Peyer's patch (tissue), 4 donors: ENCODE results near the gene SEPTIN5. TPM values are rescaled to one million over a fixed set of nuclear protein-coding genes. Genes with fewer than 3 reads are reported as not detected.
A peak's percentile ranks its signal among the peaks of the same experiment; 100 is the strongest.

Experiments
- DNase-seq, 3 donors: peaks; one replicate each; pipeline ENCODE4 v3.0.0-alpha.2; 2017 to 2019
- H3K27ac ChIP-seq, 4 donors: fragments of 200-600 bp; sonication (generic); one replicate each; pipeline ENCODE4 v1.5.1; 2016 to 2019
- H3K27me3 ChIP-seq, 2 donors: fragments of 200-600 bp; sonication (generic); one replicate each; pipeline ENCODE4 v1.5.1; 2019
- H3K36me3 ChIP-seq, 3 donors: fragments of 200-600 bp; sonication (generic); one replicate each; pipeline ENCODE4 v1.5.1; 2016 to 2019
- H3K4me1 ChIP-seq, 4 donors: fragments of 200-600 bp; sonication (generic); one replicate each; pipeline ENCODE4 v1.5.1; 2016 to 2019
- H3K4me3 ChIP-seq, 4 donors: fragments of 200-600 bp; sonication (generic); 1 replicate in 3 of 4; 2 replicates in 1 of 4; pipeline ENCODE4 v1.5.1; 2016 to 2019; ENCODE audit warnings: mild to moderate bottlenecking in 1 of 4
- H3K9me3 ChIP-seq, 4 donors: fragments of 200-600 bp; sonication (generic); one replicate each; pipeline ENCODE4 v1.5.1; 2016 to 2019; ENCODE audit warnings: mild to moderate bottlenecking in 1 of 4
- POLR2A ChIP-seq, 2 donors: fragments of 450-650 bp; IDR thresholded peaks; one replicate each; pipeline ENCODE4 v1.5.1; 2017; ENCODE audit warnings: antibody characterized with exemption in 2 of 2, mild to moderate bottlenecking in 2 of 2, moderate library complexity in 2 of 2
- total RNA-seq, 4 donors: library from RNA; depleted of rRNA; stranded (reverse); fragments of >200 nt; gene quantifications; one replicate each; pipeline ENCODE4 v1.1.0, GENCODE V29; 2016
- TF ChIP-seq, protein P1 (sequence below), 6 experiments: fragments of 450-650 bp in 4 of 6; fragments of 200-600 bp in 2 of 6; sonication (generic) in 1 of 6; IDR thresholded peaks; one replicate each; pipeline ENCODE4 v1.5.1; 2017 to 2019; ENCODE audit warnings: antibody characterized with exemption in 6 of 6, mild to moderate bottlenecking in 3 of 6, moderate library complexity in 1 of 6

SEPTIN5 gene
- 10 to 100 TPM in 1 of 4 donors, 1 to 10 TPM in 3; 2.8 to 20.6 (median 5.0) TPM for total RNA-seq

GRCh38 chr22:19714312-19715187, at the start of gene SEPTIN5:
TSS of gene SEPTIN5 (plus strand) at chr22:19714503. CDS start at chr22:19714589, 86 bp downstream.
- Histone ChIP-seq H3K4me3 (peak within 1 kb of the TSS; percentile 31 to 70 (median 58)), H3K4me1 (peaks cover 4 to 32% (median 9%) of the 10 kb centered on the region in 4 donors), H3K27me3 (peaks cover 0 to 21% of the 10 kb centered on the region in 2 donors), H3K36me3 (no peaks in the 10 kb centered on the region), H3K27ac (no peak within 1 kb of the TSS), H3K9me3 (no peaks in the 10 kb centered on the region)
- DNase-seq = no peak
- TF ChIP-seq, protein P1, sequence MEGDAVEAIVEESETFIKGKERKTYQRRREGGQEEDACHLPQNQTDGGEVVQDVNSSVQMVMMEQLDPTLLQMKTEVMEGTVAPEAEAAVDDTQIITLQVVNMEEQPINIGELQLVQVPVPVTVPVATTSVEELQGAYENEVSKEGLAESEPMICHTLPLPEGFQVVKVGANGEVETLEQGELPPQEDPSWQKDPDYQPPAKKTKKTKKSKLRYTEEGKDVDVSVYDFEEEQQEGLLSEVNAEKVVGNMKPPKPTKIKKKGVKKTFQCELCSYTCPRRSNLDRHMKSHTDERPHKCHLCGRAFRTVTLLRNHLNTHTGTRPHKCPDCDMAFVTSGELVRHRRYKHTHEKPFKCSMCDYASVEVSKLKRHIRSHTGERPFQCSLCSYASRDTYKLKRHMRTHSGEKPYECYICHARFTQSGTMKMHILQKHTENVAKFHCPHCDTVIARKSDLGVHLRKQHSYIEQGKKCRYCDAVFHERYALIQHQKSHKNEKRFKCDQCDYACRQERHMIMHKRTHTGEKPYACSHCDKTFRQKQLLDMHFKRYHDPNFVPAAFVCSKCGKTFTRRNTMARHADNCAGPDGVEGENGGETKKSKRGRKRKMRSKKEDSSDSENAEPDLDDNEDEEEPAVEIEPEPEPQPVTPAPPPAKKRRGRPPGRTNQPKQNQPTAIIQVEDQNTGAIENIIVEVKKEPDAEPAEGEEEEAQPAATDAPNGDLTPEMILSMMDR (IDR thresholded peaks at IDR 0.05) = no peak

- no peaks in the 10 kb centered on the region for H3K27me3 ChIP-seq
- DNase-seq = no peak
- no peak for TF ChIP-seq POLR2A (IDR thresholded peaks at IDR 0.05)
- TF ChIP-seq, protein P1 (IDR thresholded peaks at IDR 0.05) = no peak
Observed at GRCh38 chr22:19664951-19665783, 49.1 kb upstream of the SEPTIN5 start.

GRCh38 chr22:19665784-19666672, 48.3 kb upstream of the SEPTIN5 start:
- Histone ChIP-seq H3K27me3 (no peaks in the 10 kb centered on the region), H3K9me3 (no peaks in the 10 kb centered on the region), H3K4me3 (no peak overlapping the region), H3K36me3 (no peaks in the 10 kb centered on the region), H3K27ac (no peak overlapping the region), H3K4me1 (no peaks in the 10 kb centered on the region)
- no peak for TF ChIP-seq POLR2A (IDR thresholded peaks at IDR 0.05)
- TF ChIP-seq, protein P1 (IDR thresholded peaks at IDR 0.05) = no peak
- no peak for DNase-seq

More at GRCh38 chr22:19664951-19665783, 49.1 kb upstream of the SEPTIN5 start:
- no peaks in the 10 kb centered on the region for H3K4me1 ChIP-seq
- H3K4me3 ChIP-seq = no peak overlapping the region
- H3K27ac ChIP-seq = no peak overlapping the region
- H3K36me3 ChIP-seq = no peaks in the 10 kb centered on the region
- no peaks in the 10 kb centered on the region for H3K9me3 ChIP-seq

GRCh38 chr22:19666673-19667593, 47.4 kb upstream of the SEPTIN5 start:
- Histone ChIP-seq H3K4me1 (no peaks in the 10 kb centered on the region), H3K27ac (no peak overlapping the region), H3K27me3 (no peaks in the 10 kb centered on the region), H3K36me3 (no peaks in the 10 kb centered on the region), H3K9me3 (no peaks in the 10 kb centered on the region), H3K4me3 (no peak overlapping the region)
- no peak for DNase-seq
- no peak for TF ChIP-seq POLR2A (IDR thresholded peaks at IDR 0.05)
